ENCODE measurements around the gene C3orf52. TPM values are rescaled to one million over a fixed set of nuclear protein-coding genes. Genes with fewer than 3 reads are reported as not detected.

The C3orf52 gene
- total and polyA plus RNA-seq, 10 of the 15 experiments (the other 5 are each of a cell fraction or from before 2014, with no cell fraction given): 0.15 to 1.9 (median 0.73) TPM

GRCh38 chr3:112136046-112136445 lies 49.9 kb downstream of the C3orf52 start (continued):
- TF ChIP-seq, protein P1, sequence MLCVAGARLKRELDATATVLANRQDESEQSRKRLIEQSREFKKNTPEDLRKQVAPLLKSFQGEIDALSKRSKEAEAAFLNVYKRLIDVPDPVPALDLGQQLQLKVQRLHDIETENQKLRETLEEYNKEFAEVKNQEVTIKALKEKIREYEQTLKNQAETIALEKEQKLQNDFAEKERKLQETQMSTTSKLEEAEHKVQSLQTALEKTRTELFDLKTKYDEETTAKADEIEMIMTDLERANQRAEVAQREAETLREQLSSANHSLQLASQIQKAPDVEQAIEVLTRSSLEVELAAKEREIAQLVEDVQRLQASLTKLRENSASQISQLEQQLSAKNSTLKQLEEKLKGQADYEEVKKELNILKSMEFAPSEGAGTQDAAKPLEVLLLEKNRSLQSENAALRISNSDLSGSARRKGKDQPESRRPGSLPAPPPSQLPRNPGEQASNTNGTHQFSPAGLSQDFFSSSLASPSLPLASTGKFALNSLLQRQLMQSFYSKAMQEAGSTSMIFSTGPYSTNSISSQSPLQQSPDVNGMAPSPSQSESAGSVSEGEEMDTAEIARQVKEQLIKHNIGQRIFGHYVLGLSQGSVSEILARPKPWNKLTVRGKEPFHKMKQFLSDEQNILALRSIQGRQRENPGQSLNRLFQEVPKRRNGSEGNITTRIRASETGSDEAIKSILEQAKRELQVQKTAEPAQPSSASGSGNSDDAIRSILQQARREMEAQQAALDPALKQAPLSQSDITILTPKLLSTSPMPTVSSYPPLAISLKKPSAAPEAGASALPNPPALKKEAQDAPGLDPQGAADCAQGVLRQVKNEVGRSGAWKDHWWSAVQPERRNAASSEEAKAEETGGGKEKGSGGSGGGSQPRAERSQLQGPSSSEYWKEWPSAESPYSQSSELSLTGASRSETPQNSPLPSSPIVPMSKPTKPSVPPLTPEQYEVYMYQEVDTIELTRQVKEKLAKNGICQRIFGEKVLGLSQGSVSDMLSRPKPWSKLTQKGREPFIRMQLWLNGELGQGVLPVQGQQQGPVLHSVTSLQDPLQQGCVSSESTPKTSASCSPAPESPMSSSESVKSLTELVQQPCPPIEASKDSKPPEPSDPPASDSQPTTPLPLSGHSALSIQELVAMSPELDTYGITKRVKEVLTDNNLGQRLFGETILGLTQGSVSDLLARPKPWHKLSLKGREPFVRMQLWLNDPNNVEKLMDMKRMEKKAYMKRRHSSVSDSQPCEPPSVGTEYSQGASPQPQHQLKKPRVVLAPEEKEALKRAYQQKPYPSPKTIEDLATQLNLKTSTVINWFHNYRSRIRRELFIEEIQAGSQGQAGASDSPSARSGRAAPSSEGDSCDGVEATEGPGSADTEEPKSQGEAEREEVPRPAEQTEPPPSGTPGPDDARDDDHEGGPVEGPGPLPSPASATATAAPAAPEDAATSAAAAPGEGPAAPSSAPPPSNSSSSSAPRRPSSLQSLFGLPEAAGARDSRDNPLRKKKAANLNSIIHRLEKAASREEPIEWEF (IDR thresholded peaks at IDR 0.05; ENCODE audit: insufficient replicate concordance, low read depth, low read length): peak; percentile 79
- peak; percentile 56; the same call in 1 of the 2 replicates for TF ChIP-seq IRF4 (IDR thresholded peaks at IDR 0.05; ENCODE audit: low read depth, low read length)
- TF ChIP-seq, protein P2, sequence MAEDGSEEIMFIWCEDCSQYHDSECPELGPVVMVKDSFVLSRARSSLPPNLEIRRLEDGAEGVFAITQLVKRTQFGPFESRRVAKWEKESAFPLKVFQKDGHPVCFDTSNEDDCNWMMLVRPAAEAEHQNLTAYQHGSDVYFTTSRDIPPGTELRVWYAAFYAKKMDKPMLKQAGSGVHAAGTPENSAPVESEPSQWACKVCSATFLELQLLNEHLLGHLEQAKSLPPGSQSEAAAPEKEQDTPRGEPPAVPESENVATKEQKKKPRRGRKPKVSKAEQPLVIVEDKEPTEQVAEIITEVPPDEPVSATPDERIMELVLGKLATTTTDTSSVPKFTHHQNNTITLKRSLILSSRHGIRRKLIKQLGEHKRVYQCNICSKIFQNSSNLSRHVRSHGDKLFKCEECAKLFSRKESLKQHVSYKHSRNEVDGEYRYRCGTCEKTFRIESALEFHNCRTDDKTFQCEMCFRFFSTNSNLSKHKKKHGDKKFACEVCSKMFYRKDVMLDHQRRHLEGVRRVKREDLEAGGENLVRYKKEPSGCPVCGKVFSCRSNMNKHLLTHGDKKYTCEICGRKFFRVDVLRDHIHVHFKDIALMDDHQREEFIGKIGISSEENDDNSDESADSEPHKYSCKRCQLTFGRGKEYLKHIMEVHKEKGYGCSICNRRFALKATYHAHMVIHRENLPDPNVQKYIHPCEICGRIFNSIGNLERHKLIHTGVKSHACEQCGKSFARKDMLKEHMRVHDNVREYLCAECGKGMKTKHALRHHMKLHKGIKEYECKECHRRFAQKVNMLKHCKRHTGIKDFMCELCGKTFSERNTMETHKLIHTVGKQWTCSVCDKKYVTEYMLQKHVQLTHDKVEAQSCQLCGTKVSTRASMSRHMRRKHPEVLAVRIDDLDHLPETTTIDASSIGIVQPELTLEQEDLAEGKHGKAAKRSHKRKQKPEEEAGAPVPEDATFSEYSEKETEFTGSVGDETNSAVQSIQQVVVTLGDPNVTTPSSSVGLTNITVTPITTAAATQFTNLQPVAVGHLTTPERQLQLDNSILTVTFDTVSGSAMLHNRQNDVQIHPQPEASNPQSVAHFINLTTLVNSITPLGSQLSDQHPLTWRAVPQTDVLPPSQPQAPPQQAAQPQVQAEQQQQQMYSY (CRISPR knock-in tag; IDR thresholded peaks at IDR 0.05): no peak
- no peak for TF ChIP-seq NBN (IDR thresholded peaks at IDR 0.05)
- TF ChIP-seq, protein P3, sequence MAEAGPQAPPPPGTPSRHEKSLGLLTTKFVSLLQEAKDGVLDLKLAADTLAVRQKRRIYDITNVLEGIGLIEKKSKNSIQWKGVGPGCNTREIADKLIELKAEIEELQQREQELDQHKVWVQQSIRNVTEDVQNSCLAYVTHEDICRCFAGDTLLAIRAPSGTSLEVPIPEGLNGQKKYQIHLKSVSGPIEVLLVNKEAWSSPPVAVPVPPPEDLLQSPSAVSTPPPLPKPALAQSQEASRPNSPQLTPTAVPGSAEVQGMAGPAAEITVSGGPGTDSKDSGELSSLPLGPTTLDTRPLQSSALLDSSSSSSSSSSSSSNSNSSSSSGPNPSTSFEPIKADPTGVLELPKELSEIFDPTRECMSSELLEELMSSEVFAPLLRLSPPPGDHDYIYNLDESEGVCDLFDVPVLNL (IDR thresholded peaks at IDR 0.05; ENCODE audit: low read depth, low read length): no peak
- TF ChIP-seq DPF2 (IDR thresholded peaks at IDR 0.05): peak; percentile 73
- TF ChIP-seq SMC3 (IDR thresholded peaks at IDR 0.05; ENCODE audit: borderline replicate concordance, low read length): peak; percentile 9; the same call in 1 of the 2 replicates
- TF ChIP-seq NR2C1 (IDR thresholded peaks at IDR 0.05): no peak
- no peak for TF ChIP-seq CEBPB (IDR thresholded peaks at IDR 0.05; ENCODE audit: borderline replicate concordance in 1 of 2, low read depth in 2 of 2, low read length in 2 of 2)
- TF ChIP-seq ZNF384 (IDR thresholded peaks at IDR 0.05; ENCODE audit: borderline replicate concordance, low read depth, low read length): no peak
- no peak for TF ChIP-seq EZH2 (IDR thresholded peaks at IDR 0.05; ENCODE audit: borderline replicate concordance, control insufficient read depth, low read depth, low read length)
- TF ChIP-seq CHD2 (IDR thresholded peaks at IDR 0.05; ENCODE audit: borderline replicate concordance, low read depth, low read length): no peak
- TF ChIP-seq ZBED1 (IDR thresholded peaks at IDR 0.05; ENCODE audit: borderline replicate concordance): peak; percentile 89
- no peak for TF ChIP-seq NRF1 (conservative IDR thresholded peaks at IDR 0.05; ENCODE audit: low read depth, low read length)
- TF ChIP-seq TAF1 (IDR thresholded peaks at IDR 0.05; ENCODE audit: borderline replicate concordance, low read depth, low read length): peak; percentile 66; the same call in 1 of the 2 replicates
- TF ChIP-seq ETV6 (conservative IDR thresholded peaks at IDR 0.05 in 1 of 2, IDR thresholded peaks at IDR 0.05 in 1 of 2; ENCODE audit: borderline replicate concordance in 1 of 2, low read depth in 1 of 2): no peak
- TF ChIP-seq TCF3 (IDR thresholded peaks at IDR 0.05; ENCODE audit: borderline replicate concordance, insufficient read depth, low read depth, low read length): no peak
- no peak for TF ChIP-seq SUZ12 (IDR thresholded peaks at IDR 0.05; ENCODE audit: unreplicated experiment)
- TF ChIP-seq, protein P4, sequence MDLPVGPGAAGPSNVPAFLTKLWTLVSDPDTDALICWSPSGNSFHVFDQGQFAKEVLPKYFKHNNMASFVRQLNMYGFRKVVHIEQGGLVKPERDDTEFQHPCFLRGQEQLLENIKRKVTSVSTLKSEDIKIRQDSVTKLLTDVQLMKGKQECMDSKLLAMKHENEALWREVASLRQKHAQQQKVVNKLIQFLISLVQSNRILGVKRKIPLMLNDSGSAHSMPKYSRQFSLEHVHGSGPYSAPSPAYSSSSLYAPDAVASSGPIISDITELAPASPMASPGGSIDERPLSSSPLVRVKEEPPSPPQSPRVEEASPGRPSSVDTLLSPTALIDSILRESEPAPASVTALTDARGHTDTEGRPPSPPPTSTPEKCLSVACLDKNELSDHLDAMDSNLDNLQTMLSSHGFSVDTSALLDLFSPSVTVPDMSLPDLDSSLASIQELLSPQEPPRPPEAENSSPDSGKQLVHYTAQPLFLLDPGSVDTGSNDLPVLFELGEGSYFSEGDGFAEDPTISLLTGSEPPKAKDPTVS (IDR thresholded peaks at IDR 0.05; ENCODE audit: low read depth, low read length): no peak
